Measurements from ENCODE around the gene SCLY. TPM values are rescaled to one million over a fixed set of nuclear protein-coding genes. Genes with fewer than 3 reads are reported as not detected.

Gene SCLY
- total and polyA plus RNA-seq, 4 experiments from 2014 or later = 17.7 to 37.9 (median 27.4) TPM

DNA sequence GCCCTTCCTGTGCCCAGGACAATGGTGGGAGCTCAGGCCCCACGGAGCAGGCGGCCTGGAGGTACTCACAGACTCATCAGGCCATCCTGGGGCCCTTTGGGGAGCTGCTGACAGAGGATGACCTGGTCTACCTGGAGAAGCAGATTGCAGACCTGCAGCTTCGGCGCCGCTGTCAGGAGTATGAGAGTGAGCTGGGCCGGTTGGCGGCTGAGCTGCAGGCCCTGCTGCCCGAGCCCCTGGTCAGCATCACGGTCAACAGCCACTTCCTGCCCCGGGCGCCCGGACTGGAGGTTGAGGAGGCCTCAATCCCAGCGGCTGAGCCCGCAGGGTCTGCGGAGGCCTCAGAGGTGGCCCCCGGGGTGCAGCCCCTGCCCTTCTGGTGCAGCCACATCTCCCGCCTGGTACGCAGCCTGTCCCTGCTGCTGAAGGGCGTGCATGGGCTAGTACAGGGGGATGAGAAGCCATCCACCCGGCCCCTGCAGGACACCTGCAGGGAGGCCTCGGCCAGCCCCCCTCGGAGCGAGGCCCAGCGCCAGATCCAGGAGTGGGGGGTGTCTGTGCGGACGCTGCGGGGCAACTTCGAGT is 69.4 kb downstream of the SCLY start:
- Histone ChIP-seq H3K36me3 (ENCODE audit: insufficient read depth, low read length) (no peaks in the 10 kb centered on the region), H3K4me1 (ENCODE audit: insufficient read depth, low read length) (no peaks in the 10 kb centered on the region), H3K27me3 (ENCODE audit: insufficient read depth, low read length) (no peaks in the 10 kb centered on the region), H3K4me3 (ENCODE audit: low read length in 2 of 2) (no peak overlapping the region), H3K9me3 (ENCODE audit: control insufficient read depth in 1 of 2, low read length in 2 of 2) (no peaks in the 10 kb centered on the region), H3K27ac (ENCODE audit: low read depth, low read length) (no peak overlapping the region)
- H3K36me3 Mint-ChIP-seq = no peaks in the 10 kb centered on the region
- H3K9me3 Mint-ChIP-seq = no peaks in the 10 kb centered on the region
- H3K27me3 Mint-ChIP-seq = no peaks in the 10 kb centered on the region
- intact Hi-C loops (cut with micrococcal nuclease) = no loop called here
- H3K27ac Mint-ChIP-seq = no peak overlapping the region
- ChIA-PET CTCF (ENCODE audit: partially characterized antibody) (no interaction called here), POLR2A (ENCODE audit: partially characterized antibody) (no interaction called here)
- DNase-seq = no peak
- no peak overlapping the region for H3K4me3 Mint-ChIP-seq
- no peaks in the 10 kb centered on the region for H3K4me1 Mint-ChIP-seq

DNA sequence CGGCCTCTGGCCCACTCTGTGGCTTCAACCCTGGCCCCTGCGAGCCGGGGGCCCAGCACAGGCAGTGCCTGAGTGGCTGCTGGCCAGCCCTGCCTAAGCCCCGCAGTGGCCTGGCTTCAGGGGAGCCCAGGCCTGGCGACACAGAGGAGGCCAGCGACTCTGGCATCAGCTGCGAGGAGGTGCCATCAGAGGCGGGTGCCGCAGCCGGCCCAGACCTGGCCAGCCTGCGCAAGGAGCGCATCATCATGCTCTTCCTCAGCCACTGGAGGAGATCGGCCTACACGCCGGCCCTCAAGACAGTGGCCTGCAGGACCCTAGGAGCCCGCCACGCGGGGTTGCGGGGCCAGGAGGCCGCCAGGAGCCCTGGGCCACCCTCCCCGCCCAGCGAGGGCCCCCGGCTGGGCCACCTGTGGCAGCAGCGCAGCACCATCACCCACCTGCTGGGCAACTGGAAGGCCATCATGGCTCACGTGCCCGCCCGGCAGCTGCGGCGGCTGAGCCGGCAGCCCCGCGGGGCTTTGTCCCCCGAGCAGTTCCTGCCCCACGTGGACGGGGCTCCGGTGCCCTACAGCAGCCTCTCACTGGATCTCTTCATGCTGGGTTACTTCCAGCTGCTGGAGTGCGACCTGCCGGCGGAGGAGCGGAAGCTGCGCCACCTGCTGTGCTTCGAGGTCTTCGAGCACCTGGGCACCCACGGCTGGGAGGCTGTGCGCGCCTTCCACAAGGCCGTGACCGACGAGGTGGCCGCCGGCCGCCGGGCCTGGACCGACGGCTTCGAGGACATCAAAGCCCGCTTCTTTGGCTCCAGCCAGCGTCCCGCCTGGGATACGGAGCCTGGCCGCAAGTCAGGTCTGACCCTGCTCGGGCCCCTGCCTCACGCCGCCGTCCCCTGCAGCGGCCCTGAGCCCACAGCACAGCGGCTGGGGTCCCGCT is 70.2 kb downstream of the SCLY start:
- ChIA-PET CTCF (ENCODE audit: partially characterized antibody) (no interaction called here), POLR2A (ENCODE audit: partially characterized antibody) (no interaction called here)
- H3K4me1 ChIP-seq (ENCODE audit: insufficient read depth, low read length) = no peaks in the 10 kb centered on the region
- peak in 1 of 5 donors; percentile 21 for DNase-seq
- no peaks in the 10 kb centered on the region for H3K36me3 ChIP-seq (ENCODE audit: insufficient read depth, low read length)
- H3K9me3 ChIP-seq (ENCODE audit: control insufficient read depth in 1 of 2, low read length in 2 of 2) = no peaks in the 10 kb centered on the region
- intact Hi-C loops (cut with micrococcal nuclease) = no loop called here
- no peak overlapping the region for H3K4me3 ChIP-seq (ENCODE audit: low read length in 2 of 2)
- Mint-ChIP-seq H3K36me3 (no peaks in the 10 kb centered on the region), H3K27ac (no peak overlapping the region), H3K4me1 (no peaks in the 10 kb centered on the region), H3K27me3 (no peaks in the 10 kb centered on the region), H3K4me3 (no peak overlapping the region), H3K9me3 (no peaks in the 10 kb centered on the region)
- no peaks in the 10 kb centered on the region for H3K27me3 ChIP-seq (ENCODE audit: insufficient read depth, low read length)
- H3K27ac ChIP-seq (ENCODE audit: low read depth, low read length) = no peak overlapping the region

DNA sequence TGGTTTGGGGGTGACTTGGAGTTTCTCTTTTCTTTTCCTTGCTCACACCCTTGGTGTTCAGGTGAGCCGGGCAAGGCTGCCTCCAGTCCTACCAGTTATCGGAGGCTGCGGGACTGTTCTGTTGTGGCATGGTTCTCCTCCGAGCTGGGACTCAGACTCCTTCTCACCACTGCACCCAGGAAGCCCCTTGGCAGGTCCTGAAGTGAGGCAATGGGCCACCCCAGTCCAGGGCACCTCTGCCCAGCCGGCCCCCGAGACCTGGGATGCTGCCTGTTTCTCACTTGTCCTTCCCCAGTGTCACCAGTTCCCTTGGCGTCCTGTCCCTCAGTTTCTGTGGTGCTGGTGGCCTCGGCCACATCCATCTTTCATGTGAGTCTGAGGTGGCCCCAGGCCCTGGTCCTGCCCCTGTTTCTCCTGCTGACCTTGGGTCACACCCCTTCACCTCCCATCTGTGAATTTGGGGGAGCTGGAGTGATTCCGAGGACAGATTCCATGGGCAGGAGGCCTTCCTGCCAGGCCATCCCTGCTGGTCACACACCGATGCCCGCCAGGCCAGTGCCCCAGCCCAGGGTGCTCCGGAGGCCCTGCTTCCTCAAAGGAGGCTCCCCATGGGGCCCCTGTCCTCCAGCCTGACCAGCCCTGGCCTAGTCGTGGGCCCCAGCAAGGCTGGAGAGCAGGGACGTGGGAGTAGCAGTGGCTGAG is 71.1 kb downstream of the SCLY start:
- ChIA-PET CTCF (ENCODE audit: partially characterized antibody) (no interaction called here), POLR2A (ENCODE audit: partially characterized antibody) (no interaction called here)
- no peaks in the 10 kb centered on the region for H3K36me3 Mint-ChIP-seq

DNA sequence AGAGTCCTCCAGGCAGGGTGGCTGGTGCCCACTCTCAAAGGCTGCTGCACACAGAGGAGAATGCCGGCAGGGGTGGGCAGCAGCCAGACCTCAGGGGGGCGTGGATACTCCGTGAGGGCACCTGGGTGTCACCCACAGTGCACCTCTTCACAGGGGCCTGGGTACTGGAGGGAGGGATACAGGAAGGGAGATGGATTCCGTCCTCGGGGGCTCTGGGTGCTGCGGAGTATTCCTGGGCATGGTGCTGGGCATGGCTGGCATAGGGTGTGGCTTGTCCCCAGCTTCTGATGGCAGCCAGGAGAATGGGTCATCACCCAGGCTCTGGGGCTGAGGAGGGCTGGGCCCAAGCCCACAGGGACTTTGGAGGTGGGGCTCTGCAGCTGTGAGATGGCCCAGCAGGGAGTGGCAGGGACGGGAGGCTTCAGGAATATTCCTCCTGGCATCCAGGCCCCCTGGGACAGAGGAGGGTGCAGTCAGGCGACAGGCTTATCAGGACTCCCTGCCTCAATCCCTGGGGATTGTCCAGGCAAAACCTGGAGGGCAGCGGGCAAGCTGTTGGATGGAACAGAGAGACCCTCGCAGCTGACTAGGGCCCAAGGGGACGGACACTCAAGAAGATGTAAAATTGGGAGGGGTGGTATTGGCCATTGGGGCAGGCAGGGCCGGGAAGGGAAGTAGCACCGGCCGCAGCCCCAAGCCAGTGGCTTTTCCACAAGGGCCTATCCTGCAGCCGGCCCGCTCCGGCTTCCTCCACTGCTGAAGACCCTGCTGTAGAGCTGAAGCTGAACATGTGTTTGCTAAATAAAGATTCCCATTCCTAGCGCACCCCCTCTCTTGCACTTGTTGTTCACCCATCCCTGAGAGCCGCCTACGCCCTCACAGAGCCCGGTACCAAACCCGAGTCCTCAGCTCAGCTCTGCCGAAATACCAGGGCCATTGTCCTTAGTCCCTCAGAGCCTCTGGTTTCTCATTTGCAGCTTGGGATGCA is 72.0 kb downstream of the SCLY start:
- no peaks in the 10 kb centered on the region for H3K4me1 Mint-ChIP-seq
- no peaks in the 10 kb centered on the region for H3K27me3 Mint-ChIP-seq
- POLR2A ChIA-PET (ENCODE audit: partially characterized antibody) = no interaction called here
- no peaks in the 10 kb centered on the region for H3K36me3 ChIP-seq (ENCODE audit: insufficient read depth, low read length)
- CTCF ChIA-PET (ENCODE audit: partially characterized antibody) = no interaction called here
- no peaks in the 10 kb centered on the region for H3K4me1 ChIP-seq (ENCODE audit: insufficient read depth, low read length)
- no peaks in the 10 kb centered on the region for H3K27me3 ChIP-seq (ENCODE audit: insufficient read depth, low read length)
- no peaks in the 10 kb centered on the region for H3K9me3 Mint-ChIP-seq
- H3K4me3 Mint-ChIP-seq = no peak overlapping the region
- H3K27ac ChIP-seq (ENCODE audit: low read depth, low read length) = no peak overlapping the region
- H3K4me3 ChIP-seq (ENCODE audit: low read length in 2 of 2) = no peak overlapping the region
- intact Hi-C loops (cut with micrococcal nuclease) = no loop called here
- peak in 1 of 5 donors; percentile 29 for DNase-seq
- H3K27ac Mint-ChIP-seq = no peak overlapping the region
- H3K9me3 ChIP-seq (ENCODE audit: control insufficient read depth in 1 of 2, low read length in 2 of 2) = no peaks in the 10 kb centered on the region
- no peaks in the 10 kb centered on the region for H3K36me3 Mint-ChIP-seq

More for the DNA sequence above, 71.1 kb downstream of the SCLY start:
- Histone ChIP-seq H3K36me3 (ENCODE audit: insufficient read depth, low read length) (no peaks in the 10 kb centered on the region), H3K4me1 (ENCODE audit: insufficient read depth, low read length) (no peaks in the 10 kb centered on the region), H3K4me3 (ENCODE audit: low read length in 2 of 2) (no peak overlapping the region), H3K27ac (ENCODE audit: low read depth, low read length) (no peak overlapping the region), H3K27me3 (ENCODE audit: insufficient read depth, low read length) (no peaks in the 10 kb centered on the region), H3K9me3 (ENCODE audit: control insufficient read depth in 1 of 2, low read length in 2 of 2) (no peaks in the 10 kb centered on the region)
- Mint-ChIP-seq H3K4me3 (no peak overlapping the region), H3K4me1 (no peaks in the 10 kb centered on the region), H3K27ac (no peak overlapping the region), H3K27me3 (no peaks in the 10 kb centered on the region), H3K9me3 (no peaks in the 10 kb centered on the region)
- DNase-seq = no peak
- intact Hi-C loops (cut with micrococcal nuclease) = no loop called here

- intact Hi-C loops (cut with micrococcal nuclease) = no loop called here
- H3K36me3 Mint-ChIP-seq = no peaks in the 10 kb centered on the region
- H3K27ac ChIP-seq (ENCODE audit: low read depth, low read length) = no peak overlapping the region
- H3K27me3 Mint-ChIP-seq = no peaks in the 10 kb centered on the region
- no peaks in the 10 kb centered on the region for H3K4me1 Mint-ChIP-seq
- no peak for DNase-seq
- H3K27me3 ChIP-seq (ENCODE audit: insufficient read depth, low read length) = no peaks in the 10 kb centered on the region
- CTCF ChIA-PET (ENCODE audit: partially characterized antibody) = no interaction called here
- no peaks in the 10 kb centered on the region for H3K9me3 Mint-ChIP-seq
- POLR2A ChIA-PET (ENCODE audit: partially characterized antibody) = no interaction called here
- no peaks in the 10 kb centered on the region for H3K9me3 ChIP-seq (ENCODE audit: control insufficient read depth in 1 of 2, low read length in 2 of 2)
- H3K4me3 ChIP-seq (ENCODE audit: low read length in 2 of 2) = no peak overlapping the region
- H3K4me1 ChIP-seq (ENCODE audit: insufficient read depth, low read length) = no peaks in the 10 kb centered on the region
- H3K36me3 ChIP-seq (ENCODE audit: insufficient read depth, low read length) = no peaks in the 10 kb centered on the region
- H3K27ac Mint-ChIP-seq = no peak overlapping the region
- H3K4me3 Mint-ChIP-seq = peak overlapping the region in 1 of 8 donors; percentile 2
These were observed 72.9 kb downstream of the SCLY start for GRCh38 chr2:238133499-238134392.

GRCh38 chr2:238134393-238134785 is 73.6 kb downstream of the SCLY start:
- DNase-seq = no peak

More at GRCh38 chr2:238134393-238134785, 73.6 kb downstream of the SCLY start:
- no peak overlapping the region for H3K27ac Mint-ChIP-seq
- H3K4me3 ChIP-seq (ENCODE audit: low read length in 2 of 2) = no peak overlapping the region
- H3K27ac ChIP-seq (ENCODE audit: low read depth, low read length) = no peak overlapping the region
- POLR2A ChIA-PET (ENCODE audit: partially characterized antibody) = no interaction called here
- H3K4me1 ChIP-seq (ENCODE audit: insufficient read depth, low read length) = no peaks in the 10 kb centered on the region
- no peaks in the 10 kb centered on the region for H3K27me3 Mint-ChIP-seq
- no peaks in the 10 kb centered on the region for H3K9me3 ChIP-seq (ENCODE audit: control insufficient read depth in 1 of 2, low read length in 2 of 2)
- no peaks in the 10 kb centered on the region for H3K27me3 ChIP-seq (ENCODE audit: insufficient read depth, low read length)
- intact Hi-C loops (cut with micrococcal nuclease) = no loop called here
- no peak overlapping the region for H3K4me3 Mint-ChIP-seq
- no peaks in the 10 kb centered on the region for H3K36me3 Mint-ChIP-seq
- H3K36me3 ChIP-seq (ENCODE audit: insufficient read depth, low read length) = no peaks in the 10 kb centered on the region
- CTCF ChIA-PET (ENCODE audit: partially characterized antibody) = interaction anchor here (1.2 kb wide), 1 partner anchor 210 kb away, joined by 3 read pairs; no protein-coding TSS in a partner anchor
- no peaks in the 10 kb centered on the region for H3K9me3 Mint-ChIP-seq
- no peaks in the 10 kb centered on the region for H3K4me1 Mint-ChIP-seq
